Jurkat, Clone E6-1 (cell line): Measurements from ENCODE around the gene FCGR1A. TPM values are rescaled to one million over a fixed set of nuclear protein-coding genes. Genes with fewer than 3 reads are reported as not detected.
"Not testable (repeated sequence)": the region's sequence is repeated elsewhere in the genome, so short reads cannot be mapped to it uniquely, and the experiment has no call there.

Experiments used
- DNase-seq: peaks from one replicate; pipeline ENCODE4 v3.0.0-alpha.2; 2011; ENCODE audit warnings: low read depth, low spot score
- H3K4me3 ChIP-seq: 2 replicates; pipeline ENCODE4 v1.5.1; 2011; ENCODE audit warnings: mild to moderate bottlenecking, low read length, control low read depth, moderate library complexity
- polyA plus RNA-seq: library from polyadenylated mRNA; unstranded; fragments of >200 nt; gene quantifications from one replicate; pipeline ENCODE4 v1.2.1, GENCODE V29; 2012; ENCODE audit warnings: missing spikeins; ENCODE audit not compliant: insufficient read length, insufficient read depth

The FCGR1A gene
- polyA plus RNA-seq: not detected

GRCh38 chr1:149782600-149782999 is at the start of gene FCGR1A:
TSS of gene FCGR1A (plus strand) at chr1:149782694. CDS start at chr1:149782744, 50 bp downstream.
- not testable (repeated sequence) for DNase-seq

GRCh38 chr1:149732781-149733180 is 49.7 kb upstream of the FCGR1A start:
- H3K4me3 ChIP-seq, DNase-seq: not testable (repeated sequence)

More at GRCh38 chr1:149782600-149782999, at the start of gene FCGR1A:
- H3K4me3 ChIP-seq: not testable (repeated sequence)

- not testable (repeated sequence) for DNase-seq, H3K4me3 ChIP-seq
Observed at GRCh38 chr1:149734692-149735091, 47.8 kb upstream of the FCGR1A start.

- not testable (repeated sequence) for H3K4me3 ChIP-seq, DNase-seq
Observed at GRCh38 chr1:149740148-149740581, 42.3 kb upstream of the FCGR1A start.

GRCh38 chr1:149740590-149741230 is 41.8 kb upstream of the FCGR1A start:
- H3K4me3 ChIP-seq, DNase-seq: not testable (repeated sequence)

GRCh38 chr1:149741914-149742313 is 40.6 kb upstream of the FCGR1A start:
- H3K4me3 ChIP-seq, DNase-seq: not testable (repeated sequence)

- not testable (repeated sequence) for H3K4me3 ChIP-seq, DNase-seq
Observed at GRCh38 chr1:149746463-149747356, 35.8 kb upstream of the FCGR1A start.

- not testable (repeated sequence) for H3K4me3 ChIP-seq, DNase-seq
Observed at GRCh38 chr1:149747359-149748143, 34.9 kb upstream of the FCGR1A start.

GRCh38 chr1:149748144-149748500 is 34.4 kb upstream of the FCGR1A start:
- DNase-seq: not testable (repeated sequence)

GRCh38 chr1:149750562-149750961 is 31.9 kb upstream of the FCGR1A start:
- H3K4me3 ChIP-seq, DNase-seq: not testable (repeated sequence)

More at GRCh38 chr1:149748144-149748500, 34.4 kb upstream of the FCGR1A start:
- H3K4me3 ChIP-seq: not testable (repeated sequence)

- not testable (repeated sequence) for DNase-seq, H3K4me3 ChIP-seq
Observed at GRCh38 chr1:149752186-149752585, 30.3 kb upstream of the FCGR1A start.

GRCh38 chr1:149753466-149753865 is 29.0 kb upstream of the FCGR1A start:
- not testable (repeated sequence) for DNase-seq, H3K4me3 ChIP-seq

- H3K4me3 ChIP-seq, DNase-seq: not testable (repeated sequence)
Observed at GRCh38 chr1:149755294-149755693, 27.2 kb upstream of the FCGR1A start.

GRCh38 chr1:149762294-149762693 is 20.2 kb upstream of the FCGR1A start:
- H3K4me3 ChIP-seq, DNase-seq: not testable (repeated sequence)

GRCh38 chr1:149764087-149764800 is 18.2 kb upstream of the FCGR1A start:
- H3K4me3 ChIP-seq, DNase-seq: not testable (repeated sequence)

GRCh38 chr1:149766241-149766640 is 16.3 kb upstream of the FCGR1A start:
- not testable (repeated sequence) for DNase-seq, H3K4me3 ChIP-seq

- DNase-seq, H3K4me3 ChIP-seq: not testable (repeated sequence)
Observed at GRCh38 chr1:149769216-149769615, 13.3 kb upstream of the FCGR1A start.

GRCh38 chr1:149770661-149771060 is 11.8 kb upstream of the FCGR1A start:
- not testable (repeated sequence) for DNase-seq, H3K4me3 ChIP-seq
